Measurements from ENCODE around the gene LCN10.
A peak's percentile ranks its signal among the peaks of the same experiment; 100 is the strongest.
"Not testable (repeated sequence)": the region's sequence is repeated elsewhere in the genome, so short reads cannot be mapped to it uniquely, and the experiment has no call there.

The LCN10 gene

GRCh38 chr9:136771907-136772415, 29.2 kb upstream of the LCN10 start:
- no peak for FAIRE-seq

GRCh38 chr9:136769710-136770191, 27.0 kb upstream of the LCN10 start:
- no peak for FAIRE-seq

GRCh38 chr9:136766410-136767120, 23.8 kb upstream of the LCN10 start:
- not testable (repeated sequence) for FAIRE-seq

GRCh38 chr9:136765745-136766409, 23.1 kb upstream of the LCN10 start:
- not testable (repeated sequence) for FAIRE-seq

GRCh38 chr9:136765041-136765440, 22.3 kb upstream of the LCN10 start:
- no peak for FAIRE-seq

- no peak for FAIRE-seq
These were observed 21.7 kb upstream of the LCN10 start, which contains the start of gene LCN15 for GRCh38 chr9:136764301-136764891. LCN15 (minus strand) TSS chr9:136764518; CDS start chr9:136764488, 30 bp downstream.

- FAIRE-seq, result no peak
These were observed 20.9 kb upstream of the LCN10 start for GRCh38 chr9:136763649-136764035.

- no peak for FAIRE-seq
These were observed 20.3 kb upstream of the LCN10 start for GRCh38 chr9:136762915-136763648.

- FAIRE-seq, result no peak
These were observed 19.5 kb upstream of the LCN10 start for GRCh38 chr9:136762221-136762691.

GRCh38 chr9:136761545-136761981, 18.8 kb upstream of the LCN10 start:
- FAIRE-seq, result no peak

GRCh38 chr9:136760834-136761544, 18.2 kb upstream of the LCN10 start:
- peak; percentile 90 for FAIRE-seq

- FAIRE-seq, result no peak
These were observed 17.7 kb upstream of the LCN10 start for GRCh38 chr9:136760424-136760823.

GRCh38 chr9:136759436-136760325, 16.9 kb upstream of the LCN10 start:
- FAIRE-seq, result no peak

- no peak for FAIRE-seq
These were observed 16.3 kb upstream of the LCN10 start for GRCh38 chr9:136759001-136759400.

GRCh38 chr9:136757751-136758140, 15.0 kb upstream of the LCN10 start:
- FAIRE-seq, result no peak

- no peak for FAIRE-seq
These were observed 14.6 kb upstream of the LCN10 start for GRCh38 chr9:136757328-136757727.

GRCh38 chr9:136756836-136757235, 14.1 kb upstream of the LCN10 start:
- FAIRE-seq, result no peak

GRCh38 chr9:136756134-136756438, 13.3 kb upstream of the LCN10 start:
- no peak for FAIRE-seq

GRCh38 chr9:136755302-136756133, 12.8 kb upstream of the LCN10 start:
- FAIRE-seq, result not testable (repeated sequence)

- FAIRE-seq, result no peak
These were observed 12.0 kb upstream of the LCN10 start for GRCh38 chr9:136754626-136755301.
